HG03175 (cell line): ENCODE results near the gene COL21A1.

ENCODE experiments used
- ATAC-seq: cut with Tn5 transposase; IDR thresholded peaks from one replicate; pipeline ENCODE4 v1.9.1; 2021; ENCODE audit warnings: mild to moderate bottlenecking, moderate library complexity; ENCODE audit not compliant: unreplicated experiment

The COL21A1 gene

DNA sequence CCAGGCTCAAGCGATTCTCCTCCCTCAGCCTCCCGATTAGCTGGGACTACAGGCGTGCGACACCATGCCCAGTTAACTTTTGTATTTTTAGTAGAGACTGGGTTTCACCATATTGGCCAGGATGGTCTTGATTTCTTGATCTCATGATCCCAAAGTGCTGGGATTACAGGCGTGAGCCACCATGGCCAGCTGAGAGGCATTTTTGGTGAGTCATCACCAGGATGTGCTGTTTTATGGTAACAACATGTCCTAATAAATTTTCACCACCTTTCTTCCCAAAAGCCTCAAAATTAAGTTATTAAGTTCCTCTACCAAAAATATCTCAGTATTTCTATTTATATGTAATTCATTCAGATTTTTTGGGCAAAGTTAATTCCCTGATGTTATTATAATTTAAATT lies 53.5 kb downstream of the COL21A1 start:
- no peak for ATAC-seq

GRCh38 chr6:56188429-56188828 lies 59.0 kb downstream of the COL21A1 start:
- no peak for ATAC-seq

DNA sequence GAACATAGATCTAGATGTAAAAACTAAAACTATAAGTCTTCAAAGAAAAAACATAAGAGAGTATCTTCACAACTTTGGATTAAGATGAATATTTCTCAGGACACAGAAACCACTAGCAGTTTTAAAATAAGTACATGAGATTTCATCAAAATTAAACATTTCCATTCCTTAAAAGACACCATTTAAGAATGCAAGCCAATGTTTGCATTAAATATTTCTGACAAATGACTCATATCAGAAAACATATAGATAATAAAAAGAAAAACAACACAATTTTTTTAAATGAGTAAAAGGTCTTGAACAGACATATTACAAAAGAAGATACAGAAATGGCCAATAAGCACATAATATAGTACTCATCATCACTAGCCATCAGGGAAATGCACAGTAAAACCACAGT lies 59.7 kb downstream of the COL21A1 start:
- no peak for ATAC-seq

DNA sequence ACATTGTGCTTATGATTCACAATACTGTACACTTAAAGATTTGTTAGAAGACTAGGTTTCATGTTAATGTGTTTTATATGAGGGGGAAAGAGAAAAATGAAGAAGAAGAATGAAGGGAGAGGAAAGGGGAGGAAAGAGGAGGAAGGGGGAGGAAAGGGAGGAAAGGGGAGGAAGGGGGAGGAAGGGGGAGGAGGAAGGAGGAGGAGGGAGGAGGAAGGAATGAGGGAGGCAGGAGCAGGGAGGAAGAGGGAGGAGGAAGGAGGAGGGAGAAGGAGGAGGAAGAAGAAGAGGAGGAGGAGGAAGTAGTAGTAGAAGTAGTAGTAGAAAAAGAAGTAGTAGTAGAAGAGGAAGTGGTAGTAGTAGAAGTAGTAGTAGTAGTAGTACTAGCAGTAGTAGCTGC lies 70.6 kb downstream of the COL21A1 start:
- no peak for ATAC-seq

- ATAC-seq = no peak
Measured at GRCh38 chr6:56173228-56173627, 74.2 kb downstream of the COL21A1 start.

DNA sequence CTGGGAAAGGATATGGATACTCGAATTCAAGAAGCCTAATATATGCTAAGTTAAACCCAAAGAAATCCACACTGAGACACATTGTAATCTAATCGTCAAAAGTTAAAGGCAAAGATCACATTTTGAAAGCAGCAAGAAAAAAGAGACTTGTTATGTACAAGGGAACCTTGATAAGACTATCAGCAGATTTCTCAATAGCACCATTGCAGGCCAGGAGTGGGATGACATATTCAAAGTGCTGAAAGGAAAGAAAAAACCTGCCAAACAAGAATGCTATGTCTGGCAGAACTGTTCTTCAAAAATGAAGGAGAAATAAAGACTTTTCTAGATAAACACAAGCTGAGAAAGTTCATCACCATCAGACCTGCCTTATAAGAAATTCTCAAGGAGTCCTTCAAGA lies 75.2 kb downstream of the COL21A1 start:
- no peak for ATAC-seq

DNA sequence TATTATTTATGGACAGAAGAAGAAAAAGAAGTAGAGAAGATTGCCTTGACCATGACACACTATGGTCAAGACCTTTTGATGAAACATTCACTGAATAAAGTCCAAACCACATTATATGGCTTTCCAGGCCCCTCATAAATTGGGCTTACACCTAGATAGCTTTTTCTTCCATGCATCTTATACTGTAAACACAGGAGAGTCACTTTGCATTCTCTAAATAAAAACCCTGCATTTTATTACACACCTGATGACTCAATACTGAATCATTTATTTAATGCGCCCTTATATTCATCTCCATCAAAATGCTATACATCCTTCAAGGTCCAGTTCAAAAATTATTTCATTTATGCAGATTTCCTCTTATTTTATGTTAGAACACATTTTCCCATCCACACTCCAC lies 78.0 kb downstream of the COL21A1 start:
- ATAC-seq = no peak

DNA sequence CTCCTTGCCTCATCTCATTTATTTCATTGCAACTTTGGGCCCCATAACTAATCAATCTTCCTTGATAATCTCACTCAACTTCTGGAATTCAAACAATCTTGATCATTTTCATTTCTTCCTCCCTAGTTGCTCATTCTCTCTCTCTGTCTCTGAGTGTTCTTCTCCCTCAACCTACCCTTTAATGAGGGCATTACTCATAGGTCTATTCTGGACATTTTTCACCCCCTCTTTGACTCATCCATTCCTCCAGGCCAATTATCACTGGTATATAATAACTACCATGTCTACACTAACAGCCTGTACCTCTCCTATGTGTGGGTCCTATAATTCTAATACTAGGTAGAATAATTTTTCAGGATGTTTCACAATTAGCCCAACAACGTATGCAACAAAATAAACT lies 78.8 kb downstream of the COL21A1 start:
- ATAC-seq = no peak

DNA sequence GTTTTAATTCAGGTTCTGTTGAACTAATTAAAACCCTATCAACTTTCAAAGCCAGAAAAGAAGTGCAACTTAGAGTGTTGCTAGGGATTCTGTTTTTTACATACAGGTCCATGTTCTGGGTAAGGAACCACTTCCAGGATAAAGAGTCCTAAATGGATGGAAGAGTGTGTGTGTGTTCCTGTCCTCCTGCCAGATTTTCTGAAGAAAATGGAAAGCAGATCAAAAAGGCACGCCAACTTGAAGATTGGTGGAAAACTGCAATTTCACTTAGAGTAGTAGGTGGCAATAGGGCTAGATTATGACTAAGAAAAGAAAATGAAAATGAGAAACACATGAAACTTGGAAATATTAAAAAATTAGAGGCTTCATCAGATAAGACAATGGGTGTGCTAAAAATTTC lies 85.3 kb downstream of the COL21A1 start:
- no peak for ATAC-seq

- no peak for ATAC-seq
Measured at GRCh38 chr6:56160489-56160888, 86.9 kb downstream of the COL21A1 start.

- ATAC-seq = no peak
Measured at GRCh38 chr6:56158571-56158970, 88.8 kb downstream of the COL21A1 start.

DNA sequence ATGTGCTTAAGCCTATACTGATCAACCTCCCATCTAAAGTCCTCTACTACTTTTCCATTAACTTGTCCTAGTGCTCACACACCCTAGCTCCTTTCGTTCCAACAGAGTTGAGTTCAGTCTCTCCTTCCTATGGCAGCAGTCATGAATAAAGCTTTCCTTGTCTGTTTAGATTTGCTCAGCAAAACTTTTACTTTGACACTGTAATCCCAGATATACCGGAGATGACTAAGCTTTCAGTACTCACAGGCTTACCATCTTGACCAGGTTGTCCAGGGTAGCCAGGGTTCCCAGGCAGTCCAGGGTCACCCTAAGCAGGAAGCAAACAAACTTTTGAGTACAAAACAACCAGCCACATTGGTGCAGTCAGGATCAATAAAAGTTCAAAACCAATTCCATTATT lies 90.7 kb downstream of the COL21A1 start:
- no peak for ATAC-seq

DNA sequence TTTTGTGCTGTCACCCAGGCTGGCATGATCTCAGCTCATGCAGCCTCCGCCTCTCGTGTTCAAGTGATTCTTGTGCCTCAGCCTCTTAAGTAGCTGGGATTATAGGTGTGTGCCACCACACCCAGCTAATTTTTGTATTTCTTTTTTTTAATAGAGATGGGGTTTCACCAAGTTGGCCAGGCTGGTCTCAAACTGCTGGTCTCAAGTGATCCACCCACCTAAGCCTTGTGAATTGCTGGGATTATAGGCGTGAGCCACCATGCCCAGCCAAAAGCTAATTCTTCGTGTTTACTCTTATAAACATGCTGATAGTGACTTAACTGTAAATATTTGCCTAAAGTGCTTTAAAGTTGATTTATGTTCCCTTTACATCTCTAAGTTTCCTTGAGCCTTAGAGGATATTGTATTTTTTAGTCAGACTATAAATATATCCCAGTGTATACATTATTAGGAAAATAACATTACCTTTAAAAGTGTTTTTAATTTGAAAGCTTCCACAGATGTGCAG lies 91.7 kb downstream of the COL21A1 start:
- ATAC-seq = no peak

DNA sequence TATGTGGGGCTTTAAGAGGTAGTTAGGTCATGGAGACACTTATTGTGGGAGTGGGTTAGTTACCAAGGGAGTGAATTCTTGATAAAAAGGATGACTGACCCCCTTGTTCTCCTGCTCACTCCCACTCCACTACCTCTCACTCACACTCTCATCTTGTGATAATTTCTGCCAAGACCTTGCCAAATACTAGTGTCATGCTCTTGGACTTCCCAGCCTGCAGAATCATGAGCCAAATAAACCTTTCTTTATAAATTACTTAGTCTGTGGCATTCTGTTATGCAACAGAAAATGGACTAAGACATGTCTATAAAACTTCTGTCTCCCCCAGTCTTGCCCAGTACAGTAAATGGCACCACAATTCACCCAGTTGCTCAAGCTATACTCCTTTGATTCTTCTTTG lies 93.3 kb downstream of the COL21A1 start:
- no peak for ATAC-seq

DNA sequence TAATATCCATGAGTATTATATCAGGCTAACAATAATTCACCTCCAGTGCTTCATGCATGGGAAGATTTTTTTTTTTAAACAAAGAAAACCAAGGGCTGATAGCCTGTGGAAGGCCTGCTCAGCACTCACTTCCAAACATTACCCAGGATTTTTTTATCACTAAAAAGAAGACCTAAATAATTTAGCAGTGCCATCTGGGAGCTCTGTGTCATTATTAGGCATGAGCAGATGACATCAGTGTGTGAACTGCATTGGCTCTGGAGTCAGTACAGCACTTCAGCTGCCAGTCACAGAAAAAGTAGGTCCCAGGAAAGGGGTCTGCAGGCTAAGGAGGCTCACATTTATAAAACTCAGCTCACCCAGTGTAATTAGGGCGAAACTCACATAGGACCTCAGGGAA lies 94.8 kb downstream of the COL21A1 start:
- no peak for ATAC-seq

DNA sequence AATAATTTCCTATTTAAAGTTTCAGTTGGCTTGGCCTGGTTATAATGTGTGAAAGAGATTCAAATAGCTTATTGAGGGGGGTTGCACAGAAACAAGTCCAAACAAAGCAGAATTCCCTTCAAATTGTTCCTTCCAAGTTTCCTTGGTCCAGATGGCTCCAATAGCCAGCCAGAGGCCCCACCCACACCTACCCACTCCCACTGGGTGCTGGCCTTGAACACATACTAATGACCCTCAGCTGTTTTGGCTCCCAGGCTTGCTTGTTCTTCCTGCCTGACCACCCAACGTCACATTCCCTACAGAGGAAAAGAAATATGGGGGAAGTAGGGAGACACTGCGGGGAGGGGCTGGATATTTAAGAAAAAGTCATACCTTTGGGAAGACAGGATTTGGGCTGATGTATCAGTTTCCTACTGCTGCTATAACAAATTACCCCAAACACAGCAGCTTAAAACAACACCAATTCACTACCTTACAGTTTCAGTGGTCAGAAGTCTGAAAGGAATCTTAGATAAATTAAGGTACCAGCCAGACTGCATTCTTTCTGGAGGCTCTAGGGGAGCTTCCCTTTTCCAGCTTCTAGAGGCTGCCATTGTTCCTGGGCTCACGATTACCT lies 95.7 kb downstream of the COL21A1 start:
- no peak for ATAC-seq

- ATAC-seq = no peak
Measured at GRCh38 chr6:56148488-56149186, 98.7 kb downstream of the COL21A1 start.

DNA sequence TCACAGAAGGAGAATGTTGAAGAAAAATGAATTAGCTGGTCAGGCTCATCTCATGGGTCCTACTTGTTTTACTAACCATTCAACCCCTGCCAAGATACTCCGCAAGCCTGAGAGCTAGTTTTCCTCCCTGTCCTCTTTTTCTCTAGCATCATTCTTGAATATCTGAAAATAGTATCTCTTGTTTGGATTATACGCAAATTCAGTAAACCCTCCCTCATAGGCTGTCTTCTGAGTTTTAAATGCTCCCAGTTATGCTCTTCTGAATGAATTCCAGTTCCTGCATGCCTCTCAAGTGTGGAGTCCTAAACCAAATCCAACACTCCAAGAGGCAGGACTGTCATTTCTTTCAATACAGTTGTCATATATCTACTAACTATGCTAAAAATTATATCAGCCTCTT lies 99.6 kb downstream of the COL21A1 start:
- ATAC-seq = no peak

GRCh38 chr6:56146086-56146485 lies 101.3 kb downstream of the COL21A1 start:
- ATAC-seq = no peak

GRCh38 chr6:56145616-56146015 lies 101.8 kb downstream of the COL21A1 start:
- ATAC-seq = no peak

DNA sequence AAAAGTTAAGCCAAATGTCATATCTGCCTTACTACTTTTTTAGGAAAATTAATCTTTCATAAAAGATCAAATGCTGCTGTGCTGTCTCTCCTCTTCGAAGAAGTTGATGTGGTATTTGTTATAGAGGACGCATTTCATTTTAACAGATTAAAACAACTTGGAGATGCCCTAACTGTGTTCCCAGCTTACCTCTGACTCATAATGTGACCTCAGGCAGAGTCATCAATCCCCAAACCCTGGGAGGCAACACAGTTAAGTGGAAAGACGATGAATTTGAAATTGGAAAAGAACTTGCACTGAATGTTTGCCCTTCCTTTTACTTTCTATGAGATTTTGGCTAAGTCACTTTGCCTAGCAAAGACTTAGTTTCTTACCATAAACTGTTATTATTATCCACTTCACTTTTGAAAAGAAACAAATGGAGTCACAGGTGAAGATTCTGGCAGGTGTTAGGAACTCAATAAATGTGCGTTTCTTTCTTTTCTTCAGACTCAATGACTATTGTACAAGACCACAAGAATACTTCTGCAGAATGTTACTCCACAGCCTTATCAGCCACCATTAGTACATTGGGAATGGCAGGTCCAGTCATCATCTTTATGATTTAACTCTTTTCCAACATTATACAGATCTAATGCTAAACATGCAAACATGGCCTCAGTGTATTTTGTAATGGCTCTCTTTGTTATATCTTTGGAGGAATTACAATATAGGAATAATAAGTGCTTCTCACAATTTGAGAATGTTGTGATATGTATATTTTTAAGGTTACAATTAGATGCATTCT lies 102.6 kb downstream of the COL21A1 start:
- ATAC-seq = no peak

DNA sequence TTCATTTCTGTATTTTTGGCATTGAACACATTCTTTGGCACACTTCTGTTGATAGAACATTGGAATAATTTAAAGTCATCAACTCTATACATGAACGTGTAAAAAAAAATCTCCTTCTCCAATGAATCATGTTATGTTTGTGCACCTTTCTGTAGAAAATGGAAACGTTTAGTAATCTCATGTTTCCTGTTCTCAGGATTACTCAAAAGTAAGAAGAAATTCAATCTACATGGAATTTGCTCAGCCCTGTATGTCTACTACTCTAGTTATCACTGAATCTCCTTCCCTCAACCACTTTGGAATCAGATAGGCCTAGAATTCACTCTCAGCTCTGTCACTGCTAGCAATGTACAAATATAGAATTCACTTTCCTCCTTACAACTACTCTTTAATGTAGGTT lies 103.6 kb downstream of the COL21A1 start:
- no peak for ATAC-seq
